Mesodermal cell (in vitro differentiated cells): ENCODE results near the gene DGKA. TPM values are rescaled to one million over a fixed set of nuclear protein-coding genes. Genes with fewer than 3 reads are reported as not detected.

ENCODE experiments used
- H3K27ac ChIP-seq: 2 replicates; pipeline ENCODE4 v1.7.0; 2013; ENCODE audit warnings: mild to moderate bottlenecking, low read depth, low read length, moderate library complexity; ENCODE audit not compliant: severe bottlenecking
- H3K36me3 ChIP-seq: 2 replicates; pipeline ENCODE4 v1.7.1; 2013; ENCODE audit warnings: mild to moderate bottlenecking, low read length, moderate library complexity; ENCODE audit not compliant: control insufficient read depth, insufficient read depth
- H3K4me1 ChIP-seq: one replicate; pipeline ENCODE4 v1.7.1; 2013; ENCODE audit warnings: mild to moderate bottlenecking, low read length; ENCODE audit not compliant: insufficient read depth, control insufficient read depth, poor library complexity, severe bottlenecking
- H3K4me3 ChIP-seq: 2 replicates; pipeline ENCODE4 v1.7.0; 2013; ENCODE audit warnings: low read length, control low read depth, mild to moderate bottlenecking; ENCODE audit not compliant: insufficient read depth, poor library complexity, severe bottlenecking; ENCODE audit errors: extremely low read depth
- H3K9me3 ChIP-seq: 2 replicates; pipeline ENCODE4 v1.7.1; 2013; ENCODE audit warnings: mild to moderate bottlenecking, low read length, moderate library complexity; ENCODE audit not compliant: control insufficient read depth
- WGBS, 2 experiments: methylation state at CpG; one replicate each; pipeline ENCODE4 v1.1.5; 2013; ENCODE audit warnings: missing lambda C conversion rate in 2 of 2; ENCODE audit not compliant: insufficient coverage in 2 of 2; 5-methylcytosine and 5-hydroxymethylcytosine counted together
- polyA plus RNA-seq, 2 experiments: library from polyadenylated mRNA; stranded (reverse); fragments of 50-300 nt; gene quantifications; one replicate each; pipeline ENCODE4 v1.2.3, GENCODE V29; 2013

The DGKA gene
- polyA plus RNA-seq (2013, experiment 1 of 2) = 69.6 TPM
- polyA plus RNA-seq (2013, experiment 2 of 2) = 61.0 TPM

DNA sequence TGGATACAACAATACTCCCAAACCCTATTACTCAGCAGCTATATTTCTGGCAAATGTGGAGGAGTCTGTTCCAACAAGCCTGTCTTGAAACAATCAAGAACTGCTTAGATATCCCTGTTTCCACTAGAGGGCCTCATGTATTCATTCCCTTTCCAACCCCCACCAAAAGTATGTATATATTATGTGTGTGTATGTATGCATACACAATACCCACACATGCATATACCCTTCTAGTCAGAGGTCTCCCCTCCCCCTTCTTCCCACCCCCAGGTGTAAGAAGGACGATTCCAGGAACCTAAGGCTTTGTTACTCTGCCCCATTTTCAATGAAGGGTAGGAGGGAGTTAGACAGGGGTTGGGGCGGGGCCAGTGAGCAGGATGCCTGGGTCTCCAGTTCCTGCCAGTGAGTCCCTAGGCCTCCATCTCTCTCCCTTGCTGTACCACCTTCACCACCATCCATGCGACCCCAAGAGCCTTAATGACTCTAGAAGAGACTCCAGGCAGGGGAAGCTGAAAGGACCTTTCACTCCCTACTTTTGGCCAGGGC lies at the start of gene DGKA:
TSS of gene DGKA (plus strand) at position 392 of the 546 bp plus-strand sequence. CDS start 5,342 bp downstream, outside the sequence.
- Histone ChIP-seq H3K36me3 (peaks cover 5% of the 10 kb centered on the region), H3K4me3 (peak within 1 kb of the TSS; percentile 62), H3K4me1 (peaks cover 42% of the 10 kb centered on the region), H3K27ac (peak within 1 kb of the TSS; percentile 45), H3K9me3 (no peaks in the 10 kb centered on the region)
- WGBS, 2 experiments = 60% methylated on average over 1 of the region's 3 CpGs; no CpG with 5 or more reads in 1 of the 2 experiments

- WGBS, 2 experiments = no CpG with 5 or more reads among the region's 1 CpG
- Histone ChIP-seq H3K9me3 (no peaks in the 10 kb centered on the region), H3K4me1 (no peaks in the 10 kb centered on the region), H3K36me3 (no peaks in the 10 kb centered on the region), H3K27ac (no peak overlapping the region), H3K4me3 (no peak overlapping the region)
Observed at GRCh38 chr12:55885113-55885512, 45.8 kb upstream of the DGKA start.

- H3K4me1 ChIP-seq = no peaks in the 10 kb centered on the region
- WGBS, 2 experiments = 78 to 100% methylated on average over 2 to 3 of the region's 4 CpGs
- H3K9me3 ChIP-seq = no peaks in the 10 kb centered on the region
- no peak overlapping the region for H3K4me3 ChIP-seq
- H3K27ac ChIP-seq = no peak overlapping the region
- H3K36me3 ChIP-seq = no peaks in the 10 kb centered on the region
Observed at GRCh38 chr12:55891310-55891709, 39.7 kb upstream of the DGKA start.

DNA sequence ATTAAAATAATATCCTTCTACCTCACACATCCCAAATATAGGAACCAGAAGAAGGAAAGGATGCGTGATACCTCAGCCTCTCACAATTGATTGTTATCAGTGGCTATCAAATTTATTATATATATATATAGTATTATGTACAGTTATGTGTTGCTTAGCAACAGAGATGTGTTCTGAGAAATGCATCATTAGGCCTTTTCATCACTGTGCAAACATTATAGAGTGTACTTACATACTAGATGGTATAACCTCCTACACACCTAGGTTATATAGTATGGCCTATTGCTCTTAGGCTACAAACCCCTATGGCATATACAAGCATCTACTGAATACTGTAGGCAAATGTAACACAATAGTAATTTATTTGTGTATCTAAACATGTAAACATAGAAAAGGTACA lies 37.2 kb upstream of the DGKA start:
- Histone ChIP-seq H3K27ac (no peak overlapping the region), H3K4me3 (no peak overlapping the region), H3K36me3 (peaks cover 4% of the 10 kb centered on the region), H3K4me1 (no peaks in the 10 kb centered on the region), H3K9me3 (no peaks in the 10 kb centered on the region)
- WGBS, 2 experiments = no CpG with 5 or more reads among the region's 1 CpG

DNA sequence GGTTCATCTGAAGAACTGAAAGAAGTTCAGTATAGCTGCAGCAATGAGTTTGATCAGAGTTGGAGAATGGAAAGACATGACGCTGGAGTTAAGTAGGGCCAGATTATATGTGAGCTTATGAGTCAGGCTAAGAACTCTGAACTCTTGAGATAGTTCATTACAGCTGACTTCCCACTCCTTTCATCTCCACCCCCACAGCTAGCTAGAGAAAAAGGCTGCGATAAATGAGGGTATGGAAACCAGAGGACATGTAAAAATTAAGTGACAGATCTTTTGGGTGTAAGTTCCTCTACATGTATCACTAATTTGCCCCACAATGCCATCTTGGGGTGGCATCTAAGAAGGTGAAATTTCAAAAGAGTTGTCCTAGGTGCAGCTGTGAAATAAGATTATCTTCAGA lies 31.9 kb upstream of the DGKA start:
- no peak overlapping the region for H3K27ac ChIP-seq
- peaks cover 48% of the 10 kb centered on the region for H3K36me3 ChIP-seq
- no peaks in the 10 kb centered on the region for H3K9me3 ChIP-seq
- no peak overlapping the region for H3K4me3 ChIP-seq
- whole genome bisulfite sequencing, 2 experiments = 88% methylated on average over 1 of the region's 2 CpGs; no CpG with 5 or more reads in 1 of the 2 experiments
- no peaks in the 10 kb centered on the region for H3K4me1 ChIP-seq

DNA sequence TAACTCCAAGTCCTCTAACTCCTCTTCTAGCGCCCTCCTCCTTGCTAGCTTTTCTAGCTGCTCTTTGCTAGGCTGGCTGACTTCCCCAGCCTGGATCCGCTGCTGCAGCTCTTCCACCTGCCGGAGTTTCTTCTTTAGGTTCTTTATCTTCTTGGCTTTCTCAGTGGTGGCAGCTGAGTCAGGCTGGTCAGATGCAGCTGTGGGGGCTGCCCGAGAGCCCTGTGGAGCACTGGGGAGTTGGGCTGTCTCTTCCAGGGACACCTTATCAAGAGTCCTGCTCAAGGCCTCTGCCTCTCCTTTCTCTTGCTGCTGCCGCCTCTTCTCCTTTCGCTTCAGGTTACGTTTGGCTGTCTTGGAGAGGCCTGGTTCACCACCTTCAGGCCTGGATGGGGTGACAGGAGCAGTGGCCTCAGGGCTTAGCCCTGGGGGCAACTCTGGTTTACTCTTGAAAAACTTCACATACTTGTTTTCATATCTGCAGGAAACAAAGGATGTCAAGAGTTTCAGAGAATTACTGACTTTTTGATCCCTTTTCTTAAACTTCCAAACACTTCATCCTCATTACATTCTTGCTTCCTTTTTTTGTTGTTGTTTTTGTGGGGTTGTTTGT lies 29.0 kb upstream of the DGKA start:
- Histone ChIP-seq H3K27ac (no peak overlapping the region), H3K9me3 (no peaks in the 10 kb centered on the region), H3K4me1 (no peaks in the 10 kb centered on the region), H3K36me3 (peaks cover 57% of the 10 kb centered on the region), H3K4me3 (no peak overlapping the region)
- 94 to 100% methylated on average over 5 to 7 of the region's 7 CpGs for WGBS, 2 experiments

- no peak overlapping the region for H3K27ac ChIP-seq
- H3K4me1 ChIP-seq = peaks cover 12% of the 10 kb centered on the region
- H3K9me3 ChIP-seq = no peaks in the 10 kb centered on the region
- H3K4me3 ChIP-seq = no peak overlapping the region
- whole genome bisulfite sequencing, 2 experiments = no CpG with 5 or more reads among the region's 1 CpG
- H3K36me3 ChIP-seq = peaks cover 43% of the 10 kb centered on the region
Observed at GRCh38 chr12:55906056-55906455, 24.9 kb upstream of the DGKA start.

DNA sequence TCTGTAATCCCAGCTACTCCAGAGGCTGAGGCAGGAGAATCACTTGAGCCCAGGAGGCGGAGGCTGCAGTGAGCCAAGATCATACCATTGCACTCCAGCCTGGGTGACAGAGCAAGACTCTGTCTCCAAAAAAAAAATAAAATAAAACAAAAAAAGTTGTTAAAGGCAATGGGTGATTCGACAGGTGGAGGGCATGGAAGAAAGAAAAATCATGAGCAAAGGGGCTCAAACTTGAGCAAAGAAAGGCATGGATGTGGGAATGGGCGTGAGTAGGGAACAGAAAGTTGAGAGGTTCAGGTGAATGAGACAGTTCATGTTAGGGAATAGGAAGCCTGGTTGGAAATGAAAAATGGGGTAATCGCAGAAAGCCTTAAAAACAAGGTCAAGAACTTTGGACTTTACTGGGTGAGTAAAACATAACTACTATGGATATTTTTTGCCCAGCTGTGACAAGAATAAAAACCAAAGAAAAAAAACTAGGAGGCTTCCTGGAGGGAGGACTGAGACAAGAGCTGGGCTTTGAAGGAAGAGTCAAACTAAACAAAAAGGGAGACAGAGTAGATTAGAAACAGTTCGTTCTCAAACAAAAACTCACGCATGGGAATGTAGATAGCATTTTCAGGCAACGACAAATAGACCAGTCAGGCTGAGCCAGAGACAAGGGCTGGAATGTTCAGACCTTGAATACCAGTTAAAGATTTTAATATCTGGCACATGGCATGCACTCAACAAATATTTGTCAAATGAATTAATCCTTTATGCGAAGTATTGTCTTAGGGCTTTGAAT lies 22.0 kb upstream of the DGKA start:
- peak overlapping the region; percentile 76 for H3K27ac ChIP-seq
- WGBS, 2 experiments = 85 to 89% methylated on average over 6 of the region's 8 CpGs
- H3K4me3 ChIP-seq = no peak overlapping the region
- H3K4me1 ChIP-seq = peaks cover 12% of the 10 kb centered on the region
- peaks cover 39% of the 10 kb centered on the region for H3K36me3 ChIP-seq
- H3K9me3 ChIP-seq = no peaks in the 10 kb centered on the region

DNA sequence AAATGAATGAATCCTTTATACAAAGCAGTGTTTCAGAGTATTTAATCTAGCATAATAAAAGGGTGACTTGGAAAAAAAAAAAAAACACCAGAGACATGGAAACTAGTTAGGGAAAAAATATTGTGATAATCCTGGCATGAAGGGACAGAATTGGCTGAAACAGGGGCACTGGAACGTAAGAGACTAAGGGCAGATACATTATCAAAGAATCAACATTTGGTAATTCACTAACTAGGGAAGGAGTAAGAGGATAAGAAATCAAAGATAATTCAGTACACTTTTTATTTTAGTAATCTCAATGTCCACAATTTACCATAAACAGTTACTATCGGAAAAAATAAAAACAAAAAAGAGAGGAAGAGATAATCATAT lies 21.5 kb upstream of the DGKA start:
- WGBS, 2 experiments = no CpG with 5 or more reads among the region's 2 CpGs
- no peak overlapping the region for H3K4me3 ChIP-seq
- no peaks in the 10 kb centered on the region for H3K9me3 ChIP-seq
- H3K27ac ChIP-seq = peak overlapping the region; percentile 76
- H3K4me1 ChIP-seq = peaks cover 12% of the 10 kb centered on the region
- H3K36me3 ChIP-seq = peaks cover 44% of the 10 kb centered on the region

DNA sequence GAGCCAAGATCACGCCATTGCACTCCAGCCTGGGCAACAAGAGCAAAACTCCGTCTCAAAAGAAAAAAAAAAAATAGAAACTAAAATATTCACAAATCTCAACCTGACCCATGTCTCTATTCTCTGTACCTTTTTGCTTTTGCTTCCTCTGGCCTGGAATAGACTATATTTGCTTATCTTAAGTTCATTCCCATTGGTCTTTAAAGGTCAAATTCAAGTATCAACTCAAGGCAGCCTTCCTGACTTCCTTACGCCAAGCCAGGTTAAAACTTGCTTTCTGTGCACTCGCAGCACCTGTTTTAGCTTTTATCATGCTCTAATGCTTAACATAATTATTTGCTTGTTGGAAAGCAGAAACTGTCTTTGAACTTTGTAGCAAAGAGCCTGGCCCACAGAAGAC lies 18.1 kb upstream of the DGKA start:
- H3K27ac ChIP-seq = no peak overlapping the region
- H3K4me3 ChIP-seq = no peak overlapping the region

DNA sequence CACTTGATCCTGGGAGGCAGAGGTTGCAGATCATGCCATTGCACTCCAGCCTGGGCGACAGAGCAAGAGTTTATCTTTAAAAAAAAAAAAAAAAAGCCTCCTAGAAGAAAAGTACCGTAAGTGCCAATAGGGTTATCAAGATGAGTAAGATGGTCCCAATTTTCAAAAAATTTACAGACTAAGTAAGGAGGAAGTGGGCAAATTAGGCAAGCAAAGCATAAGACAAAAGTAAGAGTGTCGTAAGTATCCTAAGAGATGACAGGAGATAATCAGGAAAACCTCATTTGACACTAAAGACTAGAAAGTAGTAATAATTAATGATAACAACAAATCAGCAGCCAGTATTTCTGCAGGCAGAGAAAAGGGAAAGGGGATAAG lies 15.5 kb upstream of the DGKA start:
- WGBS, 2 experiments = 100% methylated on average over 1 of the region's 3 CpGs; no CpG with 5 or more reads in 1 of the 2 experiments
- Histone ChIP-seq H3K4me1 (peaks cover 7% of the 10 kb centered on the region), H3K36me3 (peaks cover 79% of the 10 kb centered on the region), H3K4me3 (no peak overlapping the region), H3K9me3 (no peaks in the 10 kb centered on the region), H3K27ac (no peak overlapping the region)

More for the DNA sequence above, 18.1 kb upstream of the DGKA start:
- Histone ChIP-seq H3K9me3 (no peaks in the 10 kb centered on the region), H3K4me1 (peaks cover 18% of the 10 kb centered on the region), H3K36me3 (peaks cover 60% of the 10 kb centered on the region)
- WGBS, 2 experiments = 87 to 100% methylated on average over 3 of the region's 4 CpGs
